Panc1 (cell line): ENCODE data around the gene ZNF804B. TPM values are rescaled to one million over a fixed set of nuclear protein-coding genes. Genes with fewer than 3 reads are reported as not detected.

Experiments used
- ATAC-seq: fragments of 200-7000 bp; cut with Tn5 transposase; 2 replicates; pipeline ENCODE4 v1.9.1; 2020; ENCODE audit warnings: mild to moderate bottlenecking, moderate library complexity
- BruUV-seq: library from RNA; stranded (reverse); fragments of 400-500 nt; replicated peaks from 2 replicates; lab custom pipeline; 2021; lab: Mats Ljungman, UMichigan
- CTCF ChIA-PET: fragments of 300-600 bp; sonication (Branson Sonifier 250); formaldehyde crosslinking; loops from one replicate; lab custom pipeline; 2022; ENCODE audit warnings: antibody characterized with exemption; lab: Charles Lee
- POLR2A ChIA-PET: fragments of 300-600 bp; sonication (Branson Sonifier 250); formaldehyde crosslinking; loops from one replicate; lab custom pipeline; 2022; ENCODE audit warnings: antibody characterized with exemption; lab: Charles Lee
- DNase-seq: peaks from one replicate; pipeline ENCODE4 v3.0.0-alpha.2; 2010; ENCODE audit warnings: low read depth, low spot score
- H3K27ac ChIP-seq: 2 replicates; pipeline ENCODE4 v1.5.1; 2011; ENCODE audit warnings: mild to moderate bottlenecking, low read length, inconsistent platforms
- H3K27me3 ChIP-seq: fragments of 200-500 bp; sonication (Bioruptor generic); 2 replicates; pipeline ENCODE4 v1.6.0; 2014; ENCODE audit warnings: low read length, inconsistent platforms; ENCODE audit not compliant: control insufficient read depth, insufficient read depth
- H3K36me3 ChIP-seq: fragments of 200-500 bp; sonication (Bioruptor generic); 2 replicates; pipeline ENCODE4 v1.5.1; 2014; ENCODE audit warnings: inconsistent platforms, mild to moderate bottlenecking, low read length, moderate library complexity; ENCODE audit not compliant: control insufficient read depth, insufficient read depth
- H3K4me1 ChIP-seq: 2 replicates; pipeline ENCODE4 v1.5.1; 2011; ENCODE audit warnings: inconsistent platforms, mild to moderate bottlenecking, low read length, moderate library complexity; ENCODE audit not compliant: control insufficient read depth, insufficient read depth
- H3K4me3 ChIP-seq, 2 experiments: 2 replicates each; pipeline ENCODE4 v1.5.1; 2011 to 2012; ENCODE audit warnings: low read depth in 2 of 2, low read length in 2 of 2, mild to moderate bottlenecking in 2 of 2, inconsistent platforms in 1 of 2, moderate library complexity in 1 of 2
- H3K9me3 ChIP-seq: fragments of 200-500 bp; sonication (Bioruptor generic); 2 replicates; pipeline ENCODE4 v1.5.1; 2014; ENCODE audit warnings: low read depth, mild to moderate bottlenecking, inconsistent platforms, low read length, moderate library complexity; ENCODE audit not compliant: control insufficient read depth, insufficient read depth
- CTCF ChIP-seq: fragments of 450-650 bp; IDR thresholded peaks from 2 replicates; pipeline ENCODE4 v1.5.1; 2017; ENCODE audit warnings: mild to moderate bottlenecking
- POLR2AphosphoS5 ChIP-seq: IDR thresholded peaks from 2 replicates; pipeline ENCODE4 v1.6.1; 2012; ENCODE audit warnings: mild to moderate bottlenecking, low read depth, low read length, moderate library complexity
- REST ChIP-seq, 2 experiments: IDR thresholded peaks; 2 replicates each; pipeline ENCODE4 v1.6.1; 2011 to 2012; ENCODE audit warnings: low read depth in 2 of 2, control low read depth in 1 of 2, low read length in 1 of 2, mild to moderate bottlenecking in 1 of 2, moderate library complexity in 1 of 2; ENCODE audit not compliant: insufficient read depth in 1 of 2
- SIN3A ChIP-seq: IDR thresholded peaks from 2 replicates; pipeline ENCODE4 v1.6.1; 2012; ENCODE audit warnings: low read depth, mild to moderate bottlenecking, low read length, moderate library complexity, borderline replicate concordance; ENCODE audit not compliant: insufficient read depth
- TCF7L2 ChIP-seq: IDR thresholded peaks from 2 replicates; pipeline ENCODE4 v1.6.1; 2011; ENCODE audit warnings: mild to moderate bottlenecking, low read depth, low read length, inconsistent platforms
- in situ Hi-C: cut with HindIII; loops from 2 replicates; pipeline ENCODE4 v1.10.0; 2016; ENCODE audit warnings: low sequenced_read_pairs, low pct_unique_long_range_greater_than_20kb
- intact Hi-C: fragments of 100-400 bp; cut with micrococcal nuclease; formaldehyde crosslinking; loops from one replicate; pipeline ENCODE4 v1.10.0; 2022; ENCODE audit not compliant: unreplicated experiment
- total RNA-seq: library from RNA; stranded (reverse); gene quantifications from one replicate; pipeline ENCODE4 v1.2.1, GENCODE V29; 2021; ENCODE audit not compliant: unreplicated experiment

The ZNF804B gene
- total RNA-seq, 1 experiment from 2014 or later: not detected

GRCh38 chr7:89339748-89340147, 580.2 kb downstream of the ZNF804B start:
- in situ Hi-C loops (no loop called here), intact Hi-C loops (no loop called here)
- H3K4me1 ChIP-seq: no peaks in the 10 kb centered on the region
- BruUV-seq: no TSS peak
- no peaks in the 10 kb centered on the region for H3K36me3 ChIP-seq
- CTCF ChIA-PET: no interaction called here
- no peak overlapping the region for H3K4me3 ChIP-seq
- TF ChIP-seq REST (IDR thresholded peaks at IDR 0.05; ENCODE audit: insufficient read depth in 1 of 2, low read depth in 2 of 2, low read length in 1 of 2): no peak
- no peak for TF ChIP-seq TCF7L2
- no peak for TF ChIP-seq POLR2AphosphoS5
- no peak for TF ChIP-seq SIN3A
- TF ChIP-seq CTCF: no peak
- no peaks in the 10 kb centered on the region for H3K27me3 ChIP-seq
- POLR2A ChIA-PET: no interaction called here
- ATAC-seq: no peak
- H3K27ac ChIP-seq: no peak overlapping the region
- H3K9me3 ChIP-seq: no peaks in the 10 kb centered on the region
- no peak for DNase-seq

- ATAC-seq (no peak), DNase-seq (no peak)
- Histone ChIP-seq H3K27ac (no peak overlapping the region), H3K4me1 (no peaks in the 10 kb centered on the region), H3K9me3 (no peaks in the 10 kb centered on the region), H3K4me3 (no peak overlapping the region), H3K27me3 (no peaks in the 10 kb centered on the region), H3K36me3 (no peaks in the 10 kb centered on the region)
- intact Hi-C loops (no loop called here), in situ Hi-C loops (no loop called here)
- ChIA-PET POLR2A (no interaction called here), CTCF (no interaction called here)
- no peak for TF ChIP-seq POLR2AphosphoS5
- no peak for TF ChIP-seq CTCF
- TF ChIP-seq REST (IDR thresholded peaks at IDR 0.05; ENCODE audit: insufficient read depth in 1 of 2, low read depth in 2 of 2, low read length in 1 of 2): no peak
- no peak for TF ChIP-seq SIN3A
- no peak for TF ChIP-seq TCF7L2
- no TSS peak for BruUV-seq
Observed at GRCh38 chr7:89357121-89357520, 597.6 kb downstream of the ZNF804B start.
